GM19438 (cell line): ENCODE data around the gene DNAJC11.
"Not testable (repeated sequence)": the region's sequence is repeated elsewhere in the genome, so short reads cannot be mapped to it uniquely, and the experiment has no call there.

ENCODE experiments used
- ATAC-seq: cut with Tn5 transposase; IDR thresholded peaks from one replicate; pipeline ENCODE4 v1.9.1; 2021; ENCODE audit warnings: low read depth; ENCODE audit not compliant: unreplicated experiment

The DNAJC11 gene

DNA sequence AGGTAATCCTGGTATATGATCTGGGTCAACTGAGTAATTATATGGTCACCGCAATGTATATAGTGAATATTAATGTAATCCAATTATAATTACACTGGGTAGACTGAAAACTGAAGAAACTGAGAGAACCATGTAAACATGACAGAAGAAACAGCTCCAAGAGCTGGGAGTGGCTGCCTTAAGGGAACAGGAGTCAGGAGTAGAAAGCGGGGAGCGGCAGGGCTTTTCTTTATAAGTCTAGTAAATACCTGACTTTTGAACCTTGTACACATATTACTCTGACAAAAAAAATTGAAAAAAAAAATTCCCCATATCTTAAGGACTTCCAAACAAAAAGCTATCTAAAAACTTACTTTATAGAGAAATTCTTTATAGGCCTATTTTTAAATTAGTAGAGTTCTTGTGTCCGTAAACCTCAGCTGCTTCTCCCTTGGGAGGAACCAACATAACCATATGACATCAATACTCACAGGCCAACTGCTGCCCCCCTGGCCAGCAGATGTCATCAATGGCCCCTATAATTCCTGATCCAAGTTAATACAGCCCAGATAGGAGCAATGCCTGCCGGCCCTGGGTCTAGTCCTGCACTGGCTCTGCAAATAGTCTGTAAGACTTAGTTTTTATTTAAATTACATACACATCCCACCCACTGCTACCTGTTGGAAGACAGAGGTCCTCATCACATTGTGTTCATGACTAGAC, 43.1 kb downstream of the DNAJC11 start:
- ATAC-seq: no peak

DNA sequence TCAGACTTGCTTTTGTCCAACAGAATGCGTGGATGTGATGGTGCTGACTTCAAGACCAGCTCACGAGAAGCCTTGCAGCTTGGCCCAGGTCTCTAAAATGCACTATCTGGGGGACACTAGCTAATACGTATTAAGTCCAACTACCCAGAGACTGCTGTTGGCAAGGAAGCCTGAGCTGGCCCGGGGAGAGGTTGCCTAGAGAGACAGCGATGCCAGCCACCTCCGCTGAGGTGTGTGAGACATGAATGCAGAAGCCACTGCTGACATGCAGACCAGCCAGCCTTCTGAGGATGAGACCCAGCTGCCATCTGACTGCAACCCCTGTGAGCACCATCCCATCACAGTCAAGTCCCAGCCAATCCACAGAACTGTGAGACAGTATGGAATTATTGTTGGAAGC, 44.5 kb downstream of the DNAJC11 start:
- no peak for ATAC-seq

GRCh38 chr1:6653436-6654290, 48.0 kb downstream of the DNAJC11 start:
- no peak for ATAC-seq

DNA sequence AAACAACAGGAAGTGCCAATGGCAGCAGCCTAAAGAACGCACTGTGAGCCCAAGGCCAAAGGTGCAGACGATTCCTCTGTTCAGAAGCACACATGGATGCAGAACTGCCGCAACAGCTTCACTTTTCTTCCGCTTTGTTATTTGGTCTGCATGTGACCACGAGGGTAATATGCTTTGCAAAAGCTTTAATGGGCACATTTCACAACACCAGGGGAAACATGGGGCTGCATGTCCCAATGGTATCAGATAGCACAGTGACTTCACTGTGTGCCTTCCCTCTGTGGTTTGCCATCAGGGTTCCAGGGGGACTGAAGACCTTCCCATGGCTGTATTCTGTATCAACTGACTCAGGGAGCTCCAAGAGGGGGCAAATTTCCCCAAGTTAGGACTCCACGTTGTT, 48.6 kb downstream of the DNAJC11 start:
- no peak for ATAC-seq

GRCh38 chr1:6651909-6652308, 49.7 kb downstream of the DNAJC11 start:
- no peak for ATAC-seq

GRCh38 chr1:6648556-6648955, 53.1 kb downstream of the DNAJC11 start:
- ATAC-seq: no peak

DNA sequence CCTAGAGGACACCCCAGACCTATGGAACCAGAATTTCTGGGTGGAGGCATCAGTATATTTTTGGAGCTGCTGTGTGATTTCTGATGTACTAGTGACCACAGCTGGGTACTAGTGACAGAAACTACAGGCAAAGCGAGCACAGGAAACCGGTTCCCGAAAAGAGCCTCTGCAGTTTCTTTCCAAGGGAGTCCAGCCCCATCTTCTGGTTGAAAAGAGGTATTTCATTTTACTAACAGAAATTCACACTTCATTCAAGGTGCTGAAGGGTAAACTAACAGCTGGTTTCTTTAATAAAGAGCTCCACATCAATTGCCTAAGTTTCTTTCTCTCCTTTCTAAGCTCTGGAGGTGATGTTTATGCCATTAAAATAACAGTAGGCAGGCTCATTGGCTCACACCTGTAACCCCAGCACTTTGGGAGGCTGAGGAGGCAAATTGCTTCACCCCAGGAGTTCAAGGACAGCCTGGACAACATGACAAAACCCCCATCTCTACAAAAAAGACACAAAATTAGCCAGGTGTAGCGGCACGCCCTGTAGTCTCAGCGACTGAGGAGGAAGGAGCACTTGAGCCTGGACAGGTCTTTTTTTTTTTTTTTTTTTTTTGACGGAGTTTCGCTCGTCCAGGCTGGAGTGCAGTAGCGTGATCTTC, 55.0 kb downstream of the DNAJC11 start:
- ATAC-seq: no peak

- no peak for ATAC-seq
Measured at GRCh38 chr1:6645018-6645417, 56.6 kb downstream of the DNAJC11 start.

- not testable (repeated sequence) for ATAC-seq
Measured at GRCh38 chr1:6640867-6641266, 60.7 kb downstream of the DNAJC11 start.

- no peak for ATAC-seq
Measured at GRCh38 chr1:6638226-6638625, 63.4 kb downstream of the DNAJC11 start.

DNA sequence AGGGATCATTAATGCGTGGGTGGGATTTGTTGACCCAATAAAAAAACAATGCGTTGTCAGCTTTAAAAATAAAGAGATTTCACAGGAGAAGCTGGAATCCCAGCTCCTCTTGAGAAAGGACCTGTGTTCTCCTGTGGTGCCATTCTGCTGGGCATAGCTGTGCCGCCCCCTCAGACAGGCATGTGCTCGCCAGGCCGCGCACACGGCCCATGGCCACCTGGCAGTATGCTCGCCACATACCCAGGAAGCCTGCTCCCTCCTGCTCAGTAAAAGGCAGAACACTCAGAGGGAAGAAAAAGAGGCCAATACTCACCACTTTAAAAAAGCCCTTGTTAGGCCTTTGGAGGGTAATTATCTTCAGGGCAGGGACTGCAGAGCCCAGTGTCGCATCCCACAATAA, 63.8 kb downstream of the DNAJC11 start:
- no peak for ATAC-seq

- not testable (repeated sequence) for ATAC-seq
Measured at GRCh38 chr1:6636778-6637177, 64.8 kb downstream of the DNAJC11 start.

- ATAC-seq: no peak
Measured at GRCh38 chr1:6635910-6636760, 65.5 kb downstream of the DNAJC11 start.

- ATAC-seq: no peak
Measured at GRCh38 chr1:6635161-6635909, 66.3 kb downstream of the DNAJC11 start.

- no peak for ATAC-seq
Measured at GRCh38 chr1:6634371-6635052, 67.1 kb downstream of the DNAJC11 start.

GRCh38 chr1:6632588-6633514, 68.8 kb downstream of the DNAJC11 start:
- no peak for ATAC-seq

- ATAC-seq: no peak
Measured at GRCh38 chr1:6631058-6631457, 70.6 kb downstream of the DNAJC11 start.

- no peak for ATAC-seq
Measured at GRCh38 chr1:6630027-6630426, 71.6 kb downstream of the DNAJC11 start.
